Spleen (tissue), 11 donors: Measurements from ENCODE around the gene SYAP1. TPM values are rescaled to one million over a fixed set of nuclear protein-coding genes. Genes with fewer than 3 reads are reported as not detected.

Experiments
- DNase-seq: peaks from one replicate; pipeline ENCODE4 v3.0.0-alpha.2; 2020
- H3K27ac ChIP-seq, 8 donors: fragments of 200-600 bp; sonication (generic) in 7 of 8; 1 replicate in 4 of 8; 2 replicates in 4 of 8; pipeline versions ENCODE4 v1.5.0 to v1.8.0; 2016 to 2021; ENCODE audit warnings: inconsistent platforms in 4 of 8, mild to moderate bottlenecking in 4 of 8, moderate library complexity in 1 of 8
- H3K27me3 ChIP-seq, 7 donors: fragments of 200-600 bp; sonication (generic) in 6 of 7; replicated peaks in 1 of 7; 1 replicate in 4 of 7; 2 replicates in 3 of 7; pipeline versions ENCODE4 v1.5.0 to v1.8.0; 2016 to 2021; ENCODE audit warnings: inconsistent platforms in 3 of 7, mild to moderate bottlenecking in 1 of 7
- H3K36me3 ChIP-seq, 6 donors: fragments of 200-600 bp; sonication (generic) in 5 of 6; 1 replicate in 4 of 6; 2 replicates in 2 of 6; pipeline versions ENCODE4 v1.5.0 to v1.8.0; 2016 to 2021; ENCODE audit warnings: inconsistent platforms in 2 of 6
- H3K4me1 ChIP-seq, 6 donors: fragments of 200-600 bp; sonication (generic) in 5 of 6; 1 replicate in 3 of 6; 2 replicates in 3 of 6; pipeline versions ENCODE4 v1.5.0 to v1.8.0; 2016 to 2021; ENCODE audit warnings: inconsistent platforms in 3 of 6
- H3K4me3 ChIP-seq, 8 donors: fragments of 200-600 bp; sonication (generic) in 7 of 8; 1 replicate in 4 of 8; 2 replicates in 4 of 8; pipeline versions ENCODE4 v1.5.0 to v1.8.0; 2016 to 2021; ENCODE audit warnings: inconsistent platforms in 4 of 8, mild to moderate bottlenecking in 4 of 8, moderate library complexity in 2 of 8
- H3K9me3 ChIP-seq, 8 donors: fragments of 200-600 bp; sonication (generic) in 7 of 8; 1 replicate in 4 of 8; 2 replicates in 4 of 8; pipeline versions ENCODE4 v1.5.0 to v1.8.0; 2016 to 2021; ENCODE audit warnings: inconsistent platforms in 4 of 8
- POLR2A ChIP-seq, 3 donors: fragments of 450-650 bp; IDR thresholded peaks; one replicate each; pipeline ENCODE4 v1.5.1; 2017; ENCODE audit warnings: antibody characterized with exemption in 3 of 3, mild to moderate bottlenecking in 1 of 3
- POLR2AphosphoS5 ChIP-seq, 3 donors: sonication (generic); formaldehyde crosslinking; IDR thresholded peaks; one replicate each; pipeline ENCODE4 v1.5.1; 2017; ENCODE audit warnings: antibody characterized with exemption in 3 of 3
- WGBS, 5 donors: extraction: QIAGEN DNeasy Blood & Tissue Kit in 3 of 5; methylation state at CpG; one replicate each; pipeline versions ENCODE4 v1.1.5 to v1.1.7; 2013 to 2018; 5-methylcytosine and 5-hydroxymethylcytosine counted together
- intact Hi-C: fragments of 100-400 bp; cut with DNase I; formaldehyde crosslinking; loops from one replicate; pipeline ENCODE4 v1.15.0; 2023; ENCODE audit warnings: low total_unique reads
- polyA plus RNA-seq, 3 donors: library from polyadenylated mRNA; stranded (reverse); fragments of 200-250 nt; gene quantifications; one replicate each; pipeline ENCODE4 v1.2.1, GENCODE V29; 2013
- total RNA-seq, 7 donors: library from RNA; depleted of rRNA in 3 of 7; stranded (reverse); fragments of >200 nt in 3 of 7; fragmentation: NEBNext Ultra II Directional in 4 of 7; extraction: Animal tissue kit (Norgen Biotek cat#: 25700) in 4 of 7; gene quantifications; one replicate each; pipeline versions ENCODE4 v1.1.0 to v1.2.1, GENCODE V29; 2016 to 2021
- TF ChIP-seq, protein P1 (sequence below), 11 experiments: fragments of 200-600 bp in 7 of 11; fragments of 450-650 bp in 4 of 11; sonication (generic) in 4 of 11; IDR thresholded peaks in 8 of 11; conservative IDR thresholded peaks in 3 of 11; 1 replicate in 7 of 11; 2 replicates in 4 of 11; pipeline versions ENCODE4 v1.4.0 to v1.8.0; 2016 to 2021; ENCODE audit warnings: antibody characterized with exemption in 11 of 11, inconsistent platforms in 4 of 11, mild to moderate bottlenecking in 1 of 11
- donor health status: healthy with polysubstance abuse.
- donor health status: DM: no; HTN: no; CAD: no; lungs with moderate emphysema.
- donor health status: DM: no; HTN: no; CAD: no.
- donor health status: Bipolar disorder and iron deficiency.
- donor health status: healthy.
- donor health status: DM: no; HTN: no; CAD: no.
- donor health status: DM: yes; HTN: yes; CAD: no.

Gene SYAP1
- total and polyA plus RNA-seq, 10 donors: 6.9 to 23.2 (median 17.9) TPM

DNA sequence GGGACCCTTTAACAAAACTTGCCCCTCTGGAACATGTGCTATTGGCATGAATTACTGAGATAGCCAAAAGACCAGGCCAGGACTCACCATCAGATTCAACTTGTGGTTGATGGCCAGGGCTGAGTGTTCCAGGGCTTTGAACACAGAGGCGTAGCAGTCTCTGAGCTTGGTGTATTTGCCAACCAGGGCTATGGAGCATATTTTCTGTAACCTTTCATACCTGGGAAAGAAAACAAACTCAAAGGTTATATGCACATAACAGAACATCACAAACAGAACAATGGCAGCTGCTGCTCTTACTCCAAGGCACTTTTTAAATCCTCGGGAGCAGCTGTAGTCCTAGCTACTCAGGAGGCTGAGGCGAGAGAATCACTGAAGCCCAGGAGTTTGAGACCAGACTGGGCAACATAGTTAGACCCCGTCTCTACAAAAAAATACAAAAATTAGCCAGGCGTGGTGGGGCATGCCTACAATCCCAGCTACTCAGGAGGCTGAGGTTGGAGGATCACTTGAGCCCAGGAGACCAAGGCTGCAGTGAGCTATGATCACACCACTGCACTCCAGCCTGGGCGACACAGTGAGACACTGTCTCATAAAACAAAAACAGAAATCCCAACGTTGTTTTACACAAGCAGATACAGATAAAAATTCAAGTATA lies 36.3 kb upstream of the SYAP1 start:
- Histone ChIP-seq H3K36me3 (peaks cover 0 to 85% (median 17%) of the 10 kb centered on the region in 6 donors), H3K9me3 (no peaks in the 10 kb centered on the region), H3K27ac (no peak overlapping the region), H3K27me3 (no peaks in the 10 kb centered on the region), H3K4me1 (no peaks in the 10 kb centered on the region), H3K4me3 (no peak overlapping the region)
- DNase-seq: no peak
- TF ChIP-seq, protein P1, sequence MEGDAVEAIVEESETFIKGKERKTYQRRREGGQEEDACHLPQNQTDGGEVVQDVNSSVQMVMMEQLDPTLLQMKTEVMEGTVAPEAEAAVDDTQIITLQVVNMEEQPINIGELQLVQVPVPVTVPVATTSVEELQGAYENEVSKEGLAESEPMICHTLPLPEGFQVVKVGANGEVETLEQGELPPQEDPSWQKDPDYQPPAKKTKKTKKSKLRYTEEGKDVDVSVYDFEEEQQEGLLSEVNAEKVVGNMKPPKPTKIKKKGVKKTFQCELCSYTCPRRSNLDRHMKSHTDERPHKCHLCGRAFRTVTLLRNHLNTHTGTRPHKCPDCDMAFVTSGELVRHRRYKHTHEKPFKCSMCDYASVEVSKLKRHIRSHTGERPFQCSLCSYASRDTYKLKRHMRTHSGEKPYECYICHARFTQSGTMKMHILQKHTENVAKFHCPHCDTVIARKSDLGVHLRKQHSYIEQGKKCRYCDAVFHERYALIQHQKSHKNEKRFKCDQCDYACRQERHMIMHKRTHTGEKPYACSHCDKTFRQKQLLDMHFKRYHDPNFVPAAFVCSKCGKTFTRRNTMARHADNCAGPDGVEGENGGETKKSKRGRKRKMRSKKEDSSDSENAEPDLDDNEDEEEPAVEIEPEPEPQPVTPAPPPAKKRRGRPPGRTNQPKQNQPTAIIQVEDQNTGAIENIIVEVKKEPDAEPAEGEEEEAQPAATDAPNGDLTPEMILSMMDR (IDR thresholded peaks at IDR 0.05 in 8 of 11, conservative IDR thresholded peaks at IDR 0.05 in 3 of 11): no peak
- TF ChIP-seq POLR2A (IDR thresholded peaks at IDR 0.05): no peak
- no peak for TF ChIP-seq POLR2AphosphoS5 (IDR thresholded peaks at IDR 0.05)
- WGBS, 5 donors: 85 to 96% (median 93%) methylated on average over 7 of the region's 7 CpGs
- intact Hi-C loops: no loop called here

DNA sequence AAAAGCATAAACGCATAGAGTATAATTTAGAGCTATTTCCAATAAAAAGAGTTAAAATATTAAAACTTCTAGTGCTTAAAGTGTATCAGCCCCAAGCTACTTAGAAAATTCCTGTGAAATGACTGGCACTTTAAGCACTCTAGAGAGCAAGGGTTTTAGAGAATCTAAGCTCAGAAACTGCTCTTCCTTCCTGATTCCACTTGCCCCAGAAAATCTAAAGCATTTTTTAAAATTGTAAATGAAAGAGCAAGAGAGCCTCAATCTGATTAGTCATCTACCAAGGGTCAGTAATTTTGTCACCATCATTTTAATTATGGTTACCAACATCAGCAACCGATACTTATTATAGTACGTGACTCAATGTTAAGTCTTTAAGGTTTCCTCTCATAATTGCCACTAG lies 31.9 kb upstream of the SYAP1 start:
- no peaks in the 10 kb centered on the region for H3K9me3 ChIP-seq
- H3K36me3 ChIP-seq: peaks cover 0 to 67% (median 8%) of the 10 kb centered on the region in 6 donors
- H3K27me3 ChIP-seq: no peaks in the 10 kb centered on the region
- 90 to 97% (median 93%) methylated on average over 3 of the region's 3 CpGs for WGBS, 5 donors
- TF ChIP-seq POLR2A (IDR thresholded peaks at IDR 0.05) (no peak), POLR2AphosphoS5 (IDR thresholded peaks at IDR 0.05) (no peak)
- TF ChIP-seq, protein P1 (IDR thresholded peaks at IDR 0.05 in 8 of 11, conservative IDR thresholded peaks at IDR 0.05 in 3 of 11): no peak
- H3K27ac ChIP-seq: no peak overlapping the region
- DNase-seq: no peak
- no peak overlapping the region for H3K4me3 ChIP-seq
- intact Hi-C loops: no loop called here
- H3K4me1 ChIP-seq: no peaks in the 10 kb centered on the region

DNA sequence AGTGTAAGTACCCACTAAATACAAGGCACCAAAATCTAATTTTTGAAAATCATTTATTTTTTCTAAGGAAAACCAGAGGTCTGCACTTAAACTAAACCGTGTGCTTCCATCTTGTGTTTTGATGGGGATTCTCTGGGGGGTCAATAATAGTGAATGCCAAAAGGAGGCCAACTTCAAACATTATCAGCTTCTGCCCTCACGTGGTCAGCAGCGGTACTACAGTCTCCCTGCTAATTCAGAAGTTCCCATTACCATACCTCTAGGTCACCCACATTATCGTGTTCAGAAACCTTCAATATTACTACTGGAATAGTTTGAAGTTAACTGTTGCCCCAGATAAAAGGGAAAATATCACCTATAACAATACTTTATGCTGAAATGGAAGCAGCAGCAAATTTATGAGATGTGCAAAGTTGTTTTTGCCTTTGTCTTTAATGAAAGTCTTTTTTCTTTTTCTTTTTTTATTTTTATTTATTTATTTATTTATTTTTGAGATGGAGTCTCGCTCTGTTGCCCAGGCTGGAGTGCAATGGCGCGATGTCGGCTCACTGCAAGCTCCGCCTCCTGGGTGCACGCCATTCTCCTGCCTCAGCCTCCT lies 24.2 kb upstream of the SYAP1 start:
- whole genome bisulfite sequencing, 5 donors: 8 to 59% (median 55%) methylated on average over 4 to 10 of the region's 10 CpGs
- H3K36me3 ChIP-seq: peaks cover 0 to 52% (median 0%) of the 10 kb centered on the region in 6 donors
- no peak overlapping the region for H3K4me3 ChIP-seq
- intact Hi-C loops: no loop called here
- no peaks in the 10 kb centered on the region for H3K4me1 ChIP-seq
- H3K27me3 ChIP-seq: no peaks in the 10 kb centered on the region
- TF ChIP-seq POLR2A (IDR thresholded peaks at IDR 0.05): no peak
- TF ChIP-seq, protein P1 (IDR thresholded peaks at IDR 0.05 in 8 of 11, conservative IDR thresholded peaks at IDR 0.05 in 3 of 11): peak; percentile 56 to 94 (median 80)
- no peak overlapping the region for H3K27ac ChIP-seq
- H3K9me3 ChIP-seq: no peaks in the 10 kb centered on the region
- peak; percentile 84 for DNase-seq

DNA sequence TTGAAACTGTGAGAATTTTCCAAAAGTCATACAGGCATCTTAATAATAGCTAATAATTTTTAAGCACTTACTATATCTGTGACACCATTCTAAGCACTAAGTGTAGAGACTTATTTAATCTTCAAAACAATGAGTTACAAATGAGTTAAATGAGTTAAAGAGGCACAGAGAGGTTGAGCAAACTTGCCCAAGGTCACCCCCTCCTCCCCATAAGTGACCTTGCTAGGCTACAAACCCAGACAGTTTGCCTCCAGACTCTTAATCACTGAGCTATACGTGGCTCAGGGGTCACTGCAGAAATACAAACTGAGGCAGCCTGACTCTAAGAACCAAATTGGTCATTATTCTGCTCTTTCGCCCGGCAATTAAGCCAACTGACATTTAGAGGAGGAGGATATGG lies 22.5 kb upstream of the SYAP1 start:
- Histone ChIP-seq H3K4me3 (no peak overlapping the region), H3K27me3 (no peaks in the 10 kb centered on the region), H3K27ac (no peak overlapping the region), H3K36me3 (peaks cover 0 to 38% (median 0%) of the 10 kb centered on the region in 6 donors), H3K9me3 (no peaks in the 10 kb centered on the region), H3K4me1 (no peaks in the 10 kb centered on the region)
- no peak for DNase-seq
- TF ChIP-seq POLR2AphosphoS5 (IDR thresholded peaks at IDR 0.05) (no peak), POLR2A (IDR thresholded peaks at IDR 0.05) (no peak)
- TF ChIP-seq, protein P1 (IDR thresholded peaks at IDR 0.05 in 8 of 11, conservative IDR thresholded peaks at IDR 0.05 in 3 of 11): no peak
- WGBS, 5 donors: 63 to 78% (median 70%) methylated on average over 3 of the region's 3 CpGs
- intact Hi-C loops: no loop called here
